GM19328 (cell line): ENCODE measurements around the gene CSTF3.
A peak's percentile ranks its signal among the peaks of the same experiment; 100 is the strongest.
"Not testable (repeated sequence)": the region's sequence is repeated elsewhere in the genome, so short reads cannot be mapped to it uniquely, and the experiment has no call there.

Experiments used
- ATAC-seq: cut with Tn5 transposase; IDR thresholded peaks from one replicate; pipeline ENCODE4 v1.9.1; 2021; ENCODE audit warnings: mild to moderate bottlenecking, moderate library complexity; ENCODE audit not compliant: unreplicated experiment

Gene CSTF3

DNA sequence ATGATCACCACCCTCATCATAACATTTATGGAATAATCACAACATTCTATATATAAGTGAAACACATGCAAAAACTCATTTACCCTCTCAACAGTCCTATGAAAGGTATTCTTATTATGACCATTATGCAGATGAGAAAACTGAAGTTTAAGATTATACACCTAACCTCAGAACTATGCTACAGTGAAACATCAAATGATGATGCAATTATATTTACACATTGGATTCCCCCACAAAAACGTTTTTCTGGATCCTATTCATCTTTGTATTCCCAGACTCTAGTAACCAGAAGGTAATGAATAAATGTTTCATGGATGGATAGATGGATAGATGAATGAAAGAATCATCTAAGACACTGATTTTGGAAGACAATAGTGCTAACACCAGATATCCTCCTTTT, 67.1 kb downstream of the CSTF3 start:
- ATAC-seq: no peak

- no peak for ATAC-seq
Measured at GRCh38 chr11:33089776-33090175, 71.5 kb downstream of the CSTF3 start.

DNA sequence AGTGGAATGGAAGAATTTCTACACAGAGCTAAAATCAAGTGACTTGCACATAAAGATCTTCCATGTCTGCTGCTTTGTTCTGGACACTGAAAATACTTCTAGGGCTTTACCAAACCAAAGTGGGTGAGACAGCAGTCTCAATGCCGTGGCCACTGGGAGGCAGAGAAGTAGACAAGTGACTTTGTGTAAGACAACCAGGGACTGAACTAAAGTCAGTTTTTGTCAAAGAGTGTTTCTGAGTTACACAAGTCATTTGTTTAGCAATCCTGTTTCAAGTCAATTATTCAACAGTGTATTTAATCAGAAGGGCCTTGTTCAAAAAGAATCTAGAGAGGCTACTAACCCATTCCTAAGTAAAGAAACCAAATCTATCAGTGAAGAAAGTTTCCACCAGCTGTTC, 75.3 kb downstream of the CSTF3 start:
- ATAC-seq: no peak

DNA sequence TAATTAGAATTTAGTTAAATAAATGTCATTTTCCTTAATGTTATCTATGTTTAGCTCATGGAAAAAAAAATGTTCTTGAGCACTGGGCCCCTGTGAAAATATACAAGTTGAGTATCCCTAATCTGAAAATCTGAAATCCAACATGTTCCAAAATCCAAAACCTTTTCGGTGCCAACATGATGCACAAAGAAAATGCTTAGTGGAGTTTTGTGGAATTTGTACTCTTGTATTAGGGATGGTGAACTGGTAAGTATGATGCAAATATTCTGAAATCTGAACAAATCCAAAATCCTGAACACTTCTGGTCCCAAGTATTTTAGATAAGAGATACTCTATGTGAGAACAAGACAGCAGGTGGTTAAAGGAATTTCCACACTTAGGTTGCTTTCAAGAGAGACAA, 77.4 kb downstream of the CSTF3 start:
- no peak for ATAC-seq

GRCh38 chr11:33072465-33072864, 88.8 kb downstream of the CSTF3 start:
- no peak for ATAC-seq

- no peak for ATAC-seq
Measured at GRCh38 chr11:33068611-33069340, 92.5 kb downstream of the CSTF3 start.

DNA sequence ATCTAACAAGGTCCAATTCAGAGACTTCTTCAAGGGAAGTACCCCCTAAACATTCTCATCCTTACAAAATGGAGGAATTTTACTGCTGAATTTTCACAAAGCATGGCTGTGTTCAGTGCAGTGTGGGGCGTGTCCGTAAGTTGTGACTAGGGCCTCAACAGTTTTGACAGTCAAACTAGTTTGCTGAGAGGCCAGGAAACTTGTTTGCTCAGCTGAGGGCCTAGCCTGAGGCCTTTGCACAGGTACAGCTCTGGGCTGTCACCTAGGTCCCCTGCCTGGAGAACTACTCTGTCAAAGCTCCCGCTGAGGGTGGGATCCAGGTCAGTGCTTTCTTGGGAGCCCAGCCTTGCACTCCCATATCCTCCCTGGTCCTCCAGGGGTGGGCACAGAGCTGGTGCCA, 94.0 kb downstream of the CSTF3 start:
- ATAC-seq: no peak

GRCh38 chr11:33065445-33066178, 95.7 kb downstream of the CSTF3 start:
- ATAC-seq: no peak

GRCh38 chr11:33064866-33065265, 96.4 kb downstream of the CSTF3 start:
- ATAC-seq: no peak

DNA sequence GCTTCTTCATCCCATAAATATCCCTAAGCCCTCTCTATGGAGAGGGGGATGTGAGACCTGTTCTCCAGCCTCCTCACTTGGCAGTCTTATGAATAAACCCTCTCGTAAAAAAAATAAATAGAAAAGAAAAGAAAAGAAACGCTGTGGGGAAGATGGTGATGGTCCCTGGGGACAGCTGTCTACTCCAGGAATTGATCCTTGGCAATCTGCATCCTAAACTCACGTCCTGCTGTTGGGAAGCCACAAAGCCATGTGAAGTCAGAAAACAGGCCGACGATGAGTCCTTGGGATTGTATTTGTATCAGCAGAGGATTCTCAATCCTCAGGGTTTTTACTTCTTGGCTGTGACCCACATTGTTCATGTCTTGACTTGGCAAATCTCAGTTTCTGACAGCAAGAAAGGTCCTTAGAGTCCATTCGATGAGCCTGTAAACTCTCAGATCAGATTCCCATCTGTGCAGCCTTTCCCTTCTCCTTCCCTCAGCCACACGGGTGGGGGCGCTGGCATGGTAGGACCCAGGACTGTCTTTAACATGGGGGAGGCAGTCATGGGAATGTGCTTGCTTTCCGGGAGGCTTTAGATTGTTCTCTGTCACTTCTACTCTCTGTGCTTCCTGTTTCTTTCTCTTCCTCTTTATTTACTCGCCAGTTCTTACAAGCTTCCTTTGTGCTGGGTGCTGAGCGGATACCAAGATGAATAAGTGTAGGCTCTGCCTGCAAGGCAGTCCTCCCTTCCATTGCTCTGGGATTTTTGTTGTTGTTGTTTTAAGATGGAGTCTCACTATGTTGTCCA, 97.1 kb downstream of the CSTF3 start:
- ATAC-seq: no peak

DNA sequence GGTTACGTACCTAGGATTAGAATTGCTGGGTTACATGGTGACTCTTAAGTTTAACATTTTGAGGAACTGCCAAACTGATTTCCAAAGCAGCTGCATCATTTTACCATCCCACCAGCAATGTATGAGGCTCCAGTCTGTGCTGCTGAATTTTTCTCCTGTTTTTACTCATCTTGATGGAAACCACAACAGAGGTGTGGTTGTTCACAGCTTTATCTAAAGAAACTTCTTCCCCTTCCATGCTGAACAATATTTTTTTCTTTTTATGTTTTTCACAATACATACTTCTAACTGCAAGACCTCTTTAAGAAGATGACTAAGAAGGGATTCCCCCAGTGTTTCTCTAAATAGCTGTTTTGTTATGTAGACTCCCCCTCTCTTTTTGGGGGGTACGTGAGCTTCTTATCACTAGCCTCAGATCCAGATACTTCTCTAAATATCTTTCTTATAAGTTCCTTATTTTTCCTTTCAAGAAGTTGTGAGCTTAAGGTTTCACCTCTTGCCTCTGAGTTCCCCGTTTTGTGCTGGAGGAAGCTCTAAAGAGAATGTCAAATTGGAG, 97.9 kb downstream of the CSTF3 start:
- peak; percentile 47 for ATAC-seq

DNA sequence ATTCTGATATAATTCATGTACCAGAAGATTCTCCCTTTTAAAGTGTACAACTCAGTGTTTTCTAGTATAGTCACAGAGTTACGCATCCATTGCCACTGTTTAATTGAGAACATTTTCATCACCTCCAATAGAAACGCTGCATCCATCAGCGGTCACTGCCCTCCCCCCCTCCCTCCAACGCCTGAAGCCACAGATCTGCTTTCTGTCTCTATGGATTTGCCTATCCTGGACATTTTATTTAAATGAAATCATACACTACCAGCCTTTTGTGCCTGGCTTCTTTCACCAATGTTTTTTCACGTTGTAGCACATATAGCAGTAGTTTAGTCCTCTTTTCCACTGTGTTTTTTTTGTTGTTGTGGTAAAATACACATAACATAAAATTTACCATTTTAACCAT, 99.1 kb downstream of the CSTF3 start:
- no peak for ATAC-seq

DNA sequence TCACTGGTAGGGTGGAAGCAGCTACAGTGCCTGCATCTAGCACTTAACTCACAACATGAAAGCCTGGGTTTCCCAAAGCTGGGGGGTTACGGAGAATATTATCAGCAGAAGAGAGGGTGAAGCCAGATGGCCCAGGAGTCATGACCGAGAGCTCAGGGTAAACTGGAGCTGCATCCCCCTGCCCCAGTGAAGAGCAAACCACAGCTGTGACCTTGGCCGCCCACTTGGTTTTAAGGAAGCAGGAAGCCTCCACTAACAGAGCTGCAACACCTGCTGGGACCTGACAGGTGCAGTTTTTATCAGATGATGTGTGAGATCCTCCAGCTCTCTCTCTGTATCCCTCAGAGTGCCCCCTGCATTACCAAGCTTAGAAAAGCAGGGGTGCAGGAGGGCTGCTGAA, 101.0 kb downstream of the CSTF3 start:
- ATAC-seq: no peak

DNA sequence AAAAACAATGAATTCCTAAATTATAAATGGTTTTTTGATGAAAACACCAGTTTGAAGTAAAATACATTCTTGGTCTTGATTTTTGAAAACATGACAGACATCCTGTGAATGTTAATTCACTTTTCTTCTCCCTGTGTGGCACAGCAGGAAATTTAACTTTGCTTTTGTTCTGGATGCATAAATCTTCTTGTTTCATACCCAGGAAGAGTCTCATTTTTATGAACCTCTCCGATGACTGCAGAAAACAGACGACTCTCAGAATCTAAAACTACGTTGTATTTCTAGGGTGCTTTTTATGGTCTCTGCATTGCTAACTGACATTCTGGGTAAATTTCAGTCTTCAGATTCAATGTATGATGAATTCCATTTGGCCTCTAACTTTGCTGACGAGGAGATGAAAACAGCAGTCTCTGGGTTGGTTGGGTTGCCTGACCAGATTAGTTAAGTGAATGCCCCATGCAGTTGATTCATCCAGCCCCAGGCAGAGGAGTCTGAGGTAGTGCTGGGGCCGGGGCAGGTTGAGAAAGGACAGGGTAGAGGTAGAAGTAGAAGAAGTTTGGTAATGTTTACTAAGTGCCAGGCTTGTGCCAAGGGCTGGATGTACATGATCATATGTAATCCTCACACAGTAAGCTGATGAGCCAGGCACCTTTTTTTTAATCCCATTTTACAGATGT, 101.8 kb downstream of the CSTF3 start:
- no peak for ATAC-seq

GRCh38 chr11:33057284-33057683, 104.0 kb downstream of the CSTF3 start:
- no peak for ATAC-seq

DNA sequence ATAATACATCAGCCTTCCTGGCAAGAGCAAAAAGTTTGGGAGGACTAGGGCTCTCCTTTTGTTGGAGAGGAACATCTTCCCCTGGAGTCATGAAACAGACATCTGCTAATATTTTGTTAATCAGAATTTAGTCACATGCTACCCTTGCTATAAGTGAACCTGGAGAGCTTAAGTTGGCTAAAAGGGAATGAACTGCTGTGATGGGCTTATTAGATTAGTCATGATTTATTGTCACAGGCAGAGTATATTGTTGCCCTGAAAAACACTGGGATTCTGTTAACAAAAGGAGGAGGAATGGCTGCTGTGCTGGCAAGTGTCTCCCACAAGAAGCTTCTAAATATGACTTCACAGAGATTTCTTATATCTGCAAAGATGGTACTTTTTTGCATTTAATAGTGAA, 105.9 kb downstream of the CSTF3 start:
- ATAC-seq: no peak

DNA sequence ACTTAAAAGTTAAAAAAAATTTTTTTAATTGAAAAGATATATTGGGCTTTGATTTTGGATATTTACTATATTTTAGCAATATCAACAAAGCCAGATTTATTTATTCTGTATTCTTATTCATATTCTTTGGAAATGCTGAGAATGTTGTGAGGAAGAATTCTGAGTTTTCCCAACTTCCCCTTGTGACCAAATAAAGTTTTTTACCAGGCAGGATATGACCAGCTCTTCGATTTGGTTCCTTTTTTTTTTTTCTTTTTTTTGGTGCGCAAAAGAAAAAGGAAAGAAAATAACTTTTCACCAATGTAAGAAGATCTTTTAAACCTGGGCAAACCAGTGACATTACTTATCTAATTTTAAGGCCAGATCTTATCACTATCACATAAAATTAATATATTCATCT, 109.0 kb downstream of the CSTF3 start:
- no peak for ATAC-seq

DNA sequence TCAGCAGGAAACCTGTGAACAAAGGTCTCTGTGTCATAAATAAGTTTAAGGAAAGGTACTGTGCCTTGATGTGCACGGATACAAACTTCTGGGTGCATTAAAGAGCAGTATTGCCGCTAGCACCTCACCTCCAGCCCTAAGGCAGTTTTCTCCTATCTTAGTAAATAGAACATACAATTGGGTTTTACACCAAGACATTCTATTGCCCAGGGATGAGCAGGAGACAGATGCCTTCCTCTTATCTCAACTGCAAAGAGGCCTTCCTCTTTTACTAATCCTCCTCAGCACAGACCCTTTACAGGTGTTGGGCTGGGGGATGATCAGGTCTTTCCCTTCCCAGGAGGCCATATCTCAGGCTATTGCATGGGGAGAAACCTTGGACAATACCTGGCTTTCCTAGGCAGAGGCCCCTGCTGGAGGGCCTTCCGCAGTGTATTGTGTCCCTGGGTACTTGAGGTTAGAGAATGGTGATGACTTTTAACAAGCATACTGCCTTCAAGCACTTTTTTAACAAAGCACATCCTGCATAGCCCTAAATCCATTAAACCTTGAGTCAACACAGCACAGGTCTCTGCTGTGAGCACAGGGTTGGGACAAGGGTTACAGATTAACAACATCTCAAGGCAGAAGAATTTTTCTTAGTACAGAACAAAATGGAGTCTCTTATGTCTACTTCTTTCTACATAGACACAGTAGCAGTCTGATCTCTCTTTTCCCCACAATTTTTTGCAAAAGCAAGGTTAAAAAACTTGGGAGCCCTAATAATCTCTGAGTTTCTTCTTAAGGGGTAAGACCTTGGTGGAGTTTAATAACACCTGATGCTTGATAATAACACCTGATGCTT, 111.5 kb downstream of the CSTF3 start:
- ATAC-seq: not testable (repeated sequence)

DNA sequence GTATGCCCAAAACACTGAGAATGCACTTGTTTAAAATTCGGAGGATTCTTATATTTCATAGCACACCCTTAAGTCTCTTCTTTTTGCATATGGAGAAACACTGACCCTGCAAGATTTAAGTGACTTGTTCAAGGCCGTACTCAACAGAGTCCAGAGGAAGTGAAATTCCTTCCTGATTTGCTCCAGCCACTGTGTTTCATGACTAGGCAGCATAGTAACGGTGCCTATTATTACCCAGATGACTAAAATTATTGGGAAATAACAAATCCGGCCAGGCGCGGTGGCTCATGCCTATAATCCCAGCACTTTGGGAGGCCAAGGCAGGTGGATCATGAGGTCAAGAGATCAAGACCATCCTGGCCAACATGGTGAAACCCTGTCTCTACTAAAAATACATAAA, 112.6 kb downstream of the CSTF3 start:
- ATAC-seq: not testable (repeated sequence)
